GM18873 (cell line): ENCODE measurements around the gene ECHDC3.

ENCODE experiments used
- ATAC-seq: cut with Tn5 transposase; IDR thresholded peaks from one replicate; pipeline ENCODE4 v1.9.1; 2021; ENCODE audit warnings: mild to moderate bottlenecking, moderate library complexity, moderate number of reproducible peaks; ENCODE audit not compliant: unreplicated experiment, low FRiP score

ECHDC3 gene

DNA sequence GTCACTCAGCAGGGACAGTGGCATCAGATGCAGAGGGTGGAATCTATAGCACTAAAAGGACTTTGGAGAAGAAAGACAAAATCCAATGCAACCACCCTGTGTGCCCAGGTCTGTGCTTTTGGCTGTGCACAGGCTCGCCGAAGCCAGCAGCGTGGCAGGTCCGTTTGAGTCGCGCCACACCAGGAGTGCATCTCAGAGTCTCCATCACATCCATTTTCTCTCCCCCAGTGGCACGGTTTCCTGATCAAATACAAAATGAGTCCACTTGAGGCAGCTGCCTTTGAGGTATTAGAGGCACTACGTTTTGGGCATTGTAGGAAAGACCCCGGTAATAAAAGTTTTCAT lies 57.5 kb downstream of the ECHDC3 start:
- no peak for ATAC-seq

- ATAC-seq = no peak
Observed at GRCh38 chr10:11804336-11804735, 62.2 kb downstream of the ECHDC3 start.

GRCh38 chr10:11805792-11806191 lies 63.6 kb downstream of the ECHDC3 start:
- ATAC-seq = no peak

DNA sequence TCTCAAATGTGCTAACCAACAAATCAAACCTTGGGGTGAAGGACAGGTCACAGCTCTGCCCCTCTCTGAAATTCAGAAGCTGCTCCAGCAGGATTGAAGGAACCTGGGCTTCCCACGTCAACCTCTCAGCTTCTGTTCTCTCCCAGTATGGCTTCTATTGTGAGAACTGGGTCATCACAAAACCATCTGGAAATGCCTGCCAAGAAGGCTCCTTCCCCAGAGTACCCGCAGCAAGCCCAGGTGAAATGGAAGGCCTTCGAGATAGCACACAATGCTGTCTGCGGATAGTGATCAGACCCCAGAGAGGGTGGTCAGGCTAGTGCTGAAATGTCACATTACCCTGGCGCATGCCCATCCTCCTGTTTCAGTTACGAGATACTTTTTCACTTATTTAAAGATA lies 64.5 kb downstream of the ECHDC3 start:
- no peak for ATAC-seq

GRCh38 chr10:11808808-11809207 lies 66.6 kb downstream of the ECHDC3 start:
- ATAC-seq = no peak

GRCh38 chr10:11810313-11810766 lies 68.2 kb downstream of the ECHDC3 start:
- ATAC-seq = no peak

GRCh38 chr10:11810973-11811372 lies 68.8 kb downstream of the ECHDC3 start:
- no peak for ATAC-seq

GRCh38 chr10:11813177-11813576 lies 71.0 kb downstream of the ECHDC3 start:
- no peak for ATAC-seq
